Keratinocyte (primary cell): ENCODE measurements around the gene CSNK1G2. TPM values are rescaled to one million over a fixed set of nuclear protein-coding genes. Genes with fewer than 3 reads are reported as not detected.

Experiments used
- DNase-seq: peaks from one replicate; pipeline ENCODE4 v3.0.0-alpha.2; 2011; ENCODE audit warnings: low read depth, missing footprints, low spot score
- FAIRE-seq: peaks from 2 replicates; lab custom pipeline; 2011; peaks lifted over from hg19 to GRCh38; lab: Jason Lieb, UNC
- H2AFZ ChIP-seq: 2 replicates; pipeline ENCODE4 v1.6.0; 2012; ENCODE audit warnings: low read length, control low read depth, inconsistent platforms; ENCODE audit not compliant: control insufficient read depth
- H3K27ac ChIP-seq: 2 replicates; pipeline ENCODE4 v1.5.1; 2011; ENCODE audit warnings: low read length; ENCODE audit not compliant: control insufficient read depth, insufficient read depth
- H3K27me3 ChIP-seq: 3 replicates; pipeline ENCODE4 v1.6.0; 2011; ENCODE audit warnings: low read length; ENCODE audit not compliant: control insufficient read depth, insufficient read depth; ENCODE audit errors: extremely low read depth
- H3K36me3 ChIP-seq, 2 experiments: 2 replicates in 1 of 2; 3 replicates in 1 of 2; pipeline ENCODE4 v1.5.1; 2011; ENCODE audit warnings: low read length in 2 of 2, mild to moderate bottlenecking in 1 of 2; ENCODE audit not compliant: control insufficient read depth in 2 of 2, insufficient read depth in 2 of 2; ENCODE audit errors: extremely low read depth in 1 of 2
- H3K4me1 ChIP-seq: 3 replicates; pipeline ENCODE4 v1.5.1; 2011; ENCODE audit warnings: low read length; ENCODE audit not compliant: control insufficient read depth, insufficient read depth; ENCODE audit errors: extremely low read depth
- H3K4me2 ChIP-seq: 3 replicates; pipeline ENCODE4 v1.6.0; 2011; ENCODE audit warnings: low read depth, low read length; ENCODE audit not compliant: control insufficient read depth, insufficient read depth; ENCODE audit errors: extremely low read depth
- H3K4me3 ChIP-seq, 3 experiments: fragments of 200-600 bp in 1 of 3; sonication (generic) in 1 of 3; 2 replicates in 2 of 3; 3 replicates in 1 of 3; pipeline ENCODE4 v1.5.1; 2011 to 2016; ENCODE audit warnings: low read length in 3 of 3, mild to moderate bottlenecking in 3 of 3, control low read depth in 2 of 3, inconsistent platforms in 1 of 3, low read depth in 1 of 3, mixed read lengths in 1 of 3, mixed run types in 1 of 3, moderate library complexity in 1 of 3; ENCODE audit not compliant: control insufficient read depth in 2 of 3, insufficient read depth in 2 of 3; ENCODE audit errors: extremely low read depth in 1 of 3
- H3K79me2 ChIP-seq: 2 replicates; pipeline ENCODE4 v1.6.0; 2012; ENCODE audit warnings: low read length; ENCODE audit not compliant: control insufficient read depth, insufficient read depth
- H3K9ac ChIP-seq: 3 replicates; pipeline ENCODE4 v1.6.0; 2011; ENCODE audit warnings: low read length; ENCODE audit not compliant: control insufficient read depth, insufficient read depth; ENCODE audit errors: extremely low read depth
- H3K9me1 ChIP-seq: 3 replicates; pipeline ENCODE4 v1.6.0; 2011; ENCODE audit warnings: low read length; ENCODE audit not compliant: control insufficient read depth, insufficient read depth; ENCODE audit errors: extremely low read depth
- H3K9me3 ChIP-seq: 2 replicates; pipeline ENCODE4 v1.5.1; 2012; ENCODE audit warnings: low read depth, low read length; ENCODE audit not compliant: control insufficient read depth
- H4K20me1 ChIP-seq: 3 replicates; pipeline ENCODE4 v1.6.0; 2011; ENCODE audit warnings: low read length; ENCODE audit not compliant: control insufficient read depth, insufficient read depth; ENCODE audit errors: extremely low read depth
- EZH2 ChIP-seq: IDR thresholded peaks from one replicate; pipeline ENCODE4 v1.6.1; 2012; ENCODE audit warnings: inconsistent platforms, mild to moderate bottlenecking, low read length, moderate library complexity
- dilution Hi-C: fragments of 300-500 bp; cut with MboI; formaldehyde crosslinking; loops from one replicate; pipeline ENCODE4 v1.7.0; 2020; ENCODE audit warnings: low sequenced_read_pairs; ENCODE audit not compliant: extremely low pct_ligation_motif_present
- polyA plus RNA-seq, 5 experiments: library from polyadenylated mRNA; depleted of rRNA in 3 of 5; stranded (reverse) in 3 of 5; stranded (forward) in 1 of 5; unstranded in 1 of 5; fragments of >200 nt; gene quantifications; 1 replicate in 1 of 5; 2 replicates in 3 of 5; 3 replicates in 1 of 5; pipeline versions ENCODE4 v1.2.1 to v1.2.3, GENCODE V29; 2011 to 2012; ENCODE audit warnings: missing spikeins in 2 of 5, low read depth in 1 of 5, low replicate concordance in 1 of 5
- TF ChIP-seq, protein P1 (sequence below), 3 experiments: IDR thresholded peaks in 1 of 3; conservative IDR thresholded peaks in 1 of 3; optimal IDR thresholded peaks in 1 of 3; 2 replicates in 2 of 3; 3 replicates in 1 of 3; pipeline versions ENCODE3 to v1.5.1; 2011; ENCODE audit warnings: low read length in 3 of 3, mild to moderate bottlenecking in 3 of 3, moderate library complexity in 2 of 3, control low read depth in 1 of 3, inconsistent platforms in 1 of 3; ENCODE audit not compliant: insufficient read depth in 2 of 3; ENCODE audit errors: extremely low read depth in 1 of 3

Gene CSNK1G2
- polyA plus RNA-seq, 1 donor (not counting 4 experiments of a cell fraction or from before 2014, with no cell fraction given): 34.9 TPM

DNA sequence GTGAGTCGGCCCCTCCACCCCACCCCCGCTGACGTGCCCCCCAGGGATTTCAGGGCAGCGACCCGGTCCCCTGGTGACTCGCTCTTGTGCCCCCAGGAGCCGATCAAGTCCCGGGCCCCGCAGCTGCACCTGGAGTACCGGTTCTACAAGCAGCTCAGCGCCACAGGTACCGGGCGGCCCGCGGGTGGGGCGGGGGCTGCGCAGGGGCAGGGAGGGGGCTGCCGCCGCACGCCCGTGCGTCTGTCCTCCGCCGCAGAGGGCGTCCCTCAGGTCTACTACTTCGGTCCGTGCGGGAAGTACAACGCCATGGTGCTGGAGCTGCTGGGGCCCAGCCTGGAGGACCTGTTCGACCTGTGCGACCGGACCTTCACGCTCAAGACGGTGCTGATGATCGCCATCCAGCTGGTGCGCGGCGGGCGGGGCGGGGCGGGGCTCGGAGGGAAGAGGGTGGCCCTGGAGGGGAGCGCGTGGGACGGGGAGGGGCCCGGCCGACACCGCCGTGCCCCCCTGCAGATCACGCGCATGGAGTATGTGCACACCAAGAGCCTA is 37.4 kb downstream of the CSNK1G2 start:
- Histone ChIP-seq H3K4me1 (no peaks in the 10 kb centered on the region), H3K9me1 (no peaks in the 10 kb centered on the region), H3K36me3 (peaks cover 14 to 20% of the 10 kb centered on the region in 2 experiments), H3K4me3 (no peak overlapping the region), H2AFZ (no peak overlapping the region), H3K27ac (no peak overlapping the region), H3K9me3 (no peaks in the 10 kb centered on the region), H3K27me3 (no peaks in the 10 kb centered on the region), H3K9ac (no peak overlapping the region), H4K20me1 (peaks cover 6% of the 10 kb centered on the region), H3K4me2 (no peak overlapping the region), H3K79me2 (peaks cover 29% of the 10 kb centered on the region)
- TF ChIP-seq EZH2: no peak
- TF ChIP-seq, protein P1, sequence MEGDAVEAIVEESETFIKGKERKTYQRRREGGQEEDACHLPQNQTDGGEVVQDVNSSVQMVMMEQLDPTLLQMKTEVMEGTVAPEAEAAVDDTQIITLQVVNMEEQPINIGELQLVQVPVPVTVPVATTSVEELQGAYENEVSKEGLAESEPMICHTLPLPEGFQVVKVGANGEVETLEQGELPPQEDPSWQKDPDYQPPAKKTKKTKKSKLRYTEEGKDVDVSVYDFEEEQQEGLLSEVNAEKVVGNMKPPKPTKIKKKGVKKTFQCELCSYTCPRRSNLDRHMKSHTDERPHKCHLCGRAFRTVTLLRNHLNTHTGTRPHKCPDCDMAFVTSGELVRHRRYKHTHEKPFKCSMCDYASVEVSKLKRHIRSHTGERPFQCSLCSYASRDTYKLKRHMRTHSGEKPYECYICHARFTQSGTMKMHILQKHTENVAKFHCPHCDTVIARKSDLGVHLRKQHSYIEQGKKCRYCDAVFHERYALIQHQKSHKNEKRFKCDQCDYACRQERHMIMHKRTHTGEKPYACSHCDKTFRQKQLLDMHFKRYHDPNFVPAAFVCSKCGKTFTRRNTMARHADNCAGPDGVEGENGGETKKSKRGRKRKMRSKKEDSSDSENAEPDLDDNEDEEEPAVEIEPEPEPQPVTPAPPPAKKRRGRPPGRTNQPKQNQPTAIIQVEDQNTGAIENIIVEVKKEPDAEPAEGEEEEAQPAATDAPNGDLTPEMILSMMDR (optimal IDR thresholded peaks at IDR 0.05 in 1 of 3, IDR thresholded peaks at IDR 0.05 in 1 of 3, conservative IDR thresholded peaks at IDR 0.05 in 1 of 3; ENCODE audit: extremely low read depth in 1 of 3, insufficient read depth in 2 of 3, low read length in 3 of 3): no peak
- DNase-seq (no peak), FAIRE-seq (no peak)
- dilution Hi-C loops: no loop called here

DNA sequence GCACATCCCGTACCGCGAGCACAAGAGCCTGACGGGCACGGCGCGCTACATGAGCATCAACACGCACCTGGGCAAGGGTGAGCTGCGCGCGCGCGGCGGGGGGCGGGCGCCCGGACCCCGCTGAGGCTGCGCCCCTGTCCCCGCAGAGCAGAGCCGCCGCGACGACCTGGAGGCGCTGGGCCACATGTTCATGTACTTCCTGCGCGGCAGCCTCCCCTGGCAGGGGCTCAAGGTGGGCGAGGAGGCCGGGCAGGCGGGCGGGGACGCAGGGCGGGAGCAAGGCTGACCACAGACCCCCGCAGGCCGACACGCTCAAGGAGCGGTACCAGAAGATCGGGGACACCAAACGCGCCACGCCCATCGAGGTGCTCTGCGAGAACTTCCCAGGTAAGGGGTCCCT is 38.0 kb downstream of the CSNK1G2 start:
- Histone ChIP-seq H3K9me3 (no peaks in the 10 kb centered on the region), H2AFZ (no peak overlapping the region), H3K27me3 (no peaks in the 10 kb centered on the region), H3K79me2 (peaks cover 25% of the 10 kb centered on the region), H3K9ac (no peak overlapping the region), H3K27ac (no peak overlapping the region), H4K20me1 (peaks cover 4% of the 10 kb centered on the region), H3K9me1 (no peaks in the 10 kb centered on the region), H3K36me3 (peaks cover 14 to 20% of the 10 kb centered on the region in 2 experiments), H3K4me3 (no peak overlapping the region), H3K4me2 (no peak overlapping the region), H3K4me1 (no peaks in the 10 kb centered on the region)
- FAIRE-seq (no peak), DNase-seq (no peak)
- TF ChIP-seq, protein P1 (optimal IDR thresholded peaks at IDR 0.05 in 1 of 3, IDR thresholded peaks at IDR 0.05 in 1 of 3, conservative IDR thresholded peaks at IDR 0.05 in 1 of 3; ENCODE audit: extremely low read depth in 1 of 3, insufficient read depth in 2 of 3, low read length in 3 of 3): no peak
- dilution Hi-C loops: no loop called here
